Measurements from ENCODE around the gene MACROD2. TPM values are rescaled to one million over a fixed set of nuclear protein-coding genes. Genes with fewer than 3 reads are reported as not detected.

The MACROD2 gene
- total RNA-seq, 1 donor from 2014 or later = 1.6 TPM

DNA sequence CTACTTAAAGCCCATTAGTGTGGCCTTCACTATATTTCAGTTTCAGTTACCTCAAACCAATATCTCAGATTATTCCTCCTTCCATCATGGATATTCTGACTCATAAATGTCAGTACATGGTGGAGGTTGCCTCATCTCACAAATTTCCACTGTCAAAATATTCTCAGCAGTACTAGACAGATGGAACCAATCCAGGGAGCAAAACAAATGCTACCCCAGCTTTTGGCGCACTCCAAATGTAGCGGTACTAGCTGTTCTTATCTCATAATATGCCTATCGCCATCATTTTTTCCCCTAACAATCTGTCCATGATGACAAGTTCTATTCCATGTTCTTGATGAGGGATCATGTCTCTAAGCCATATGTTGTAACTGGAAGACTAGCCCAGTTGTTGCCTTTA lies 1551.8 kb downstream of the MACROD2 start:
- DNase-seq (ENCODE audit: low read depth) (no peak), FAIRE-seq (no peak)
- no peak overlapping the region for H3K4me3 ChIP-seq (ENCODE audit: low read depth, low read length)
- TF ChIP-seq, protein P1, sequence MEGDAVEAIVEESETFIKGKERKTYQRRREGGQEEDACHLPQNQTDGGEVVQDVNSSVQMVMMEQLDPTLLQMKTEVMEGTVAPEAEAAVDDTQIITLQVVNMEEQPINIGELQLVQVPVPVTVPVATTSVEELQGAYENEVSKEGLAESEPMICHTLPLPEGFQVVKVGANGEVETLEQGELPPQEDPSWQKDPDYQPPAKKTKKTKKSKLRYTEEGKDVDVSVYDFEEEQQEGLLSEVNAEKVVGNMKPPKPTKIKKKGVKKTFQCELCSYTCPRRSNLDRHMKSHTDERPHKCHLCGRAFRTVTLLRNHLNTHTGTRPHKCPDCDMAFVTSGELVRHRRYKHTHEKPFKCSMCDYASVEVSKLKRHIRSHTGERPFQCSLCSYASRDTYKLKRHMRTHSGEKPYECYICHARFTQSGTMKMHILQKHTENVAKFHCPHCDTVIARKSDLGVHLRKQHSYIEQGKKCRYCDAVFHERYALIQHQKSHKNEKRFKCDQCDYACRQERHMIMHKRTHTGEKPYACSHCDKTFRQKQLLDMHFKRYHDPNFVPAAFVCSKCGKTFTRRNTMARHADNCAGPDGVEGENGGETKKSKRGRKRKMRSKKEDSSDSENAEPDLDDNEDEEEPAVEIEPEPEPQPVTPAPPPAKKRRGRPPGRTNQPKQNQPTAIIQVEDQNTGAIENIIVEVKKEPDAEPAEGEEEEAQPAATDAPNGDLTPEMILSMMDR (IDR thresholded peaks at IDR 0.05; ENCODE audit: insufficient read depth, low read length, severe bottlenecking) = no peak
- no peaks in the 10 kb centered on the region for H3K36me3 ChIP-seq (ENCODE audit: control insufficient read depth, insufficient read depth, low read length)
- no peaks in the 10 kb centered on the region for H3K27me3 ChIP-seq (ENCODE audit: control insufficient read depth, insufficient read depth, low read length)

DNA sequence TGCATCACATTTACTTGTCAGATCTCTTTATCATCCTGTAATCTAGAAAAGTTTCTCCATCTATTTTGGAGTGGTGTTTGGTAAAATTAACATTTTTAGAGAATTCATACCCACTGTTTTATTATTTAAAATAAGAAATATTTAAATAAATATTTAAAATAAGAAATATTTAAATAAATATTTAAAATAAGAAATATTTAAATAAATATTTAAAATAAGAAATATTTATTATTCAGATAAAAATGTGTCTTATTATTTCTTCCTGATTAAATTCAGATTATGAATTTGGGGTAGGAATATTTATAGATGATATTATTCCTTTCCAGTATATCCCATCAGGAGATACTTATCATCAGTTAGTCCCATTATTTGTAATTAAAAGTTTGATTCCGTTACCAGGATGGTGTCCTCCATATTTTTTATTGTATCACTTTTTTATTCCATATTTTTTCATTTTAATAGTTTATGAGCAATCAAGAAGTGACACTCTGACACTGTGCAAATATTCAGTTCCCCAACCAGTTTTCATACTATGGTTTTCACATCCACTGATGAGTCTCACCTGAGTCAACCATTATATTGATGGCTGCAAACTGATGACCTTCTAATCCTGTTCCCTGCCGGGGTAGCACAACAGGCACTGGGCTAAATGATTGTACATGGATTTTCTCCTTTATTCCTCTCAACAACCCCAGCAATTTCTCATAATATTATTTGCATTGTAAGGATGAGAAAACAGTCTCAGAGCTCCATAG lies 1555.0 kb downstream of the MACROD2 start:
- Histone ChIP-seq H3K27me3 (ENCODE audit: control insufficient read depth, insufficient read depth, low read length) (no peaks in the 10 kb centered on the region), H3K36me3 (ENCODE audit: control insufficient read depth, insufficient read depth, low read length) (no peaks in the 10 kb centered on the region), H3K4me3 (ENCODE audit: low read depth, low read length) (no peak overlapping the region)
- FAIRE-seq (no peak), DNase-seq (ENCODE audit: low read depth) (peak; percentile 8)
- TF ChIP-seq, protein P1 (IDR thresholded peaks at IDR 0.05; ENCODE audit: insufficient read depth, low read length, severe bottlenecking) = no peak

DNA sequence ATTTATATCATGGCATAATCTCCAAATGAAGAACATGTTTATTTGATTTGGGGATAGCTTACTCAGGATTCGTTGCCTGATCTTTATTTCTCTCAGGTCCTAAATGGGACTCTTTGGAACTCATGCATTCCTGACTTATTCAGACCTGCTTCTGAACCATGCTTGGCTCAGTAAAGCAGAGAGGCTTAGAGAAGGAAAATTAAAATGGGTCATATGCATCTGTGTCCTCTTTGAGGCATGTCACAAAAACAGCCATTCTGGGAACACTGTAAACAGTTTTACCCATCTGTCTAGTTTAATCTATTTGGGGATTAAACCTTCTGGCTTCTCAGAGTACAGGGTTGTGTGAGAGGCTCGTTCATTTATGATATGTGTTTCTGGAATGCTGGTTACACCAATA lies 1560.6 kb downstream of the MACROD2 start:
- FAIRE-seq = no peak
- no peaks in the 10 kb centered on the region for H3K36me3 ChIP-seq (ENCODE audit: control insufficient read depth, insufficient read depth, low read length)
- DNase-seq (ENCODE audit: low read depth) = no peak
- TF ChIP-seq, protein P1 (IDR thresholded peaks at IDR 0.05; ENCODE audit: insufficient read depth, low read length, severe bottlenecking) = no peak
- H3K27me3 ChIP-seq (ENCODE audit: control insufficient read depth, insufficient read depth, low read length) = no peaks in the 10 kb centered on the region
- H3K4me3 ChIP-seq (ENCODE audit: low read depth, low read length) = no peak overlapping the region

DNA sequence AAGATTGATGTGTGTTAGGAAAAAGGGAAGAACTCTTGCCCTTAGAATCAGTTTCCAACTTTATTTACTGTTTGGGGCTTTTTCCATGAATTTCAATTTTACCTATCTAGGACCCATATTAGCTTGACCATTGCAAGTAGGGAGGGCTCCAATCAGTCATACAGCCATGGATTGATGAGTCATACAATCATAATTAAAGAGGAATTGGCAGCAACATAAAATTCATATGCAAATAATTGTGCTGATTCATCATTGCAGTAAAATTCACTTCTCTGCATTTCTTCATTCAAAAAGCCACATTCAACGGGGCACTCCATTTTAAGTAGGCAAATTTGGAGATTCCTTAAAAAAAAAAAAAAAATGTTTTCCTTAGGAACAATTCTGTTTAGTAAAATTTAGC lies 1561.6 kb downstream of the MACROD2 start:
- DNase-seq (ENCODE audit: low read depth) (peak; percentile 24), FAIRE-seq (no peak)
- Histone ChIP-seq H3K27me3 (ENCODE audit: control insufficient read depth, insufficient read depth, low read length) (no peaks in the 10 kb centered on the region), H3K36me3 (ENCODE audit: control insufficient read depth, insufficient read depth, low read length) (no peaks in the 10 kb centered on the region), H3K4me3 (ENCODE audit: low read depth, low read length) (no peak overlapping the region)
- TF ChIP-seq, protein P1 (IDR thresholded peaks at IDR 0.05; ENCODE audit: insufficient read depth, low read length, severe bottlenecking) = no peak

DNA sequence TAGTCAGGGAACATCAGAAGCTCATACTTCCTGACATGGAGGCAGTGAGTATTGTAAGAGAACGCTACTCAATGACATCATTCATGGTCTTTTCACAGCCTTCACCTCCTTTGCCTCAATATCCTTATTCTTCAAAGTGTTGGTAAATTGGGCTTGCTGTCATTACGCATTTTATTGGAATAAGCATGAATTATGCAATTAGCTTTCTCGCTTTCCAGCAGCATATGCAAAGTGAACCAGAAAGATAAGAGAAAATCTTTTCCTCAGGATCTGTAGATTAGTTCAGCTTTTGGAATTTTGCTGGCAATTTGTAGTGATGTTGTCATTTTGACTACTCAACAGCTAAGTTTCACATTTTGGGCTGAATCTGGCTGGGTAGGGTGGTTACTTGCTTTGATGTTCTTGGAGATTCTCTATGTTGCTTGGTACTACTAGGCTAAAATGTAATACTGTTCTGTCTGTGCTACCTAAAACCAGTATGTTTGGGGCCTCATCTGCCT lies 1565.8 kb downstream of the MACROD2 start:
- H3K4me3 ChIP-seq (ENCODE audit: low read depth, low read length) = no peak overlapping the region
- no peaks in the 10 kb centered on the region for H3K36me3 ChIP-seq (ENCODE audit: control insufficient read depth, insufficient read depth, low read length)
- DNase-seq (ENCODE audit: low read depth) (no peak), FAIRE-seq (no peak)
- no peaks in the 10 kb centered on the region for H3K27me3 ChIP-seq (ENCODE audit: control insufficient read depth, insufficient read depth, low read length)
- TF ChIP-seq, protein P1 (IDR thresholded peaks at IDR 0.05; ENCODE audit: insufficient read depth, low read length, severe bottlenecking) = no peak

Data from bronchial epithelial cell (primary cell).